Endometrial microvascular endothelial cells (primary cell): Measurements from ENCODE around the gene IGFN1. TPM values are rescaled to one million over a fixed set of nuclear protein-coding genes. Genes with fewer than 3 reads are reported as not detected.
"Not testable (repeated sequence)": the region's sequence is repeated elsewhere in the genome, so short reads cannot be mapped to it uniquely, and the experiment has no call there.

Experiments
- in situ Hi-C: cut with HindIII; loops from 2 replicates; pipeline ENCODE4 v1.10.0; 2017; ENCODE audit warnings: low sequenced_read_pairs, low pct_unique_long_range_greater_than_20kb; ENCODE audit errors: inconsistent ontology term
- total RNA-seq: library from RNA; depleted of rRNA; stranded (reverse); fragments of >200 nt; gene quantifications from one replicate; pipeline ENCODE4 v1.2.3, GENCODE V29; 2015; ENCODE audit errors: inconsistent ontology term

IGFN1 gene
- total RNA-seq, 1 donor from 2014 or later = not detected

DNA sequence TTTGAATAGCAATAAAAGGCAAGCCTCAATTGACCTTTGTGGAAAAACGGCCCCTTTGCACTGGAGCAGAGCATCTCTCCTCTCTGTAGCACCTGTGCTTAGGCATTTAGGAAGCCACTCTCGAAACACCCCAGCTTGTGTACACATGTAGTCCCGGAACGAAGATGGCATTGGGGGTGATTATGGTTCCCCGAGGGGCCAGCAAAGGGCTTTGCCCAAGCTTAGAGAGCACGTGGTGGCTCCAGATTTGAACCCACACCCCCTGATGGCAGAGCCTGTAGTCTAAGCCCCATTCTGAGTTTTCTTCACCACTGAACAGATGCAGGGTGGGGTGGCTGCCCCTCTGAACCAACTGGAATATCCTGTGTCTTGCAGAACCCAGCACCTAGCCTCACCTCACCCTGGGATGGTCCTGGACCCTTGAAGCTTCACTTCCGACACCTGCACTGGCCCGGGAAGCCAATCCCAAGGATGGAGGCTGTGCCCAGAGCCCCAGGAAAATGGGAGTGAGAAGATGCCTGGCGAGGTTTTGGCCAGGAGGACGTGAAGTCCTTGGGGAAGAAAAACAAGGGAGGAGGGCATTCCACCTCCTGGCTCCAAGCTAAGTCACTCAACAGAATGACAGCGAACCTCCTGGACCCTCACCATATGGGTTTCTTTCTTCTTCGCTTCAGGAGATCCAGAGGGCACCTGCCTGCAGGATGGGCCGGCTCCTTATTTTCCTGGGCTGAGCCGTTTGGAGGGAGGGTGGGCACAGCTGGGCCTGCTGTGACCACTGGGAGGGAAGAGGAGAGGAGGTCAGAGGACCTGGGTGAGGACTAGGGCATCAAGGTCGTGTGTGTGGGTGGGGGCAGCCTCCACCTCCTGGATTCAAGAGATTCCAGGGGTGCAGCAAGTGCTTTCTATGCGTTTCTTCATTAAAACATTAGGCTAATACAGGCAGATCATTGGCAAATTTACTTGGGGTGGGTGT, 37.7 kb downstream of the IGFN1 start:
- in situ Hi-C loops = no loop called here

DNA sequence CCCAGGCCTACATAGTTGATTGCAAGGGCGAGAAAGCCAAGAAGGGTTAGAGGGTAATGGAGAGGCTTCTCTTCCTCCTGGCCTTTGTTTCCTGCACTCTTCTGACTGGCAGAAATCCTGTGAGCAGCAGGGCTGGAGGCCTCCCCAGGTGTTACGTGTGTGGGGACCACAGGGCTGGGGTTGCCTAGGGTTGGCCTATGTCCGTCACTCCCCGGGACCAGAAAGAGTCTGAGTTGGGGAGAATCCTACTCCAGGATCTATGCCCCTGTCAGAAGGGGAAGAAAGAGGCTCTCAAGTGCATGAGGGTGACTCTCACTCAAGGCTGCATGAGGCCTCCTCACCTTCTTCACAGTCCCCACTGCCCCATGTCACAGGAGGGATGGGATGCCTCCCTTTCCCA, 38.5 kb downstream of the IGFN1 start:
- in situ Hi-C loops = no loop called here

DNA sequence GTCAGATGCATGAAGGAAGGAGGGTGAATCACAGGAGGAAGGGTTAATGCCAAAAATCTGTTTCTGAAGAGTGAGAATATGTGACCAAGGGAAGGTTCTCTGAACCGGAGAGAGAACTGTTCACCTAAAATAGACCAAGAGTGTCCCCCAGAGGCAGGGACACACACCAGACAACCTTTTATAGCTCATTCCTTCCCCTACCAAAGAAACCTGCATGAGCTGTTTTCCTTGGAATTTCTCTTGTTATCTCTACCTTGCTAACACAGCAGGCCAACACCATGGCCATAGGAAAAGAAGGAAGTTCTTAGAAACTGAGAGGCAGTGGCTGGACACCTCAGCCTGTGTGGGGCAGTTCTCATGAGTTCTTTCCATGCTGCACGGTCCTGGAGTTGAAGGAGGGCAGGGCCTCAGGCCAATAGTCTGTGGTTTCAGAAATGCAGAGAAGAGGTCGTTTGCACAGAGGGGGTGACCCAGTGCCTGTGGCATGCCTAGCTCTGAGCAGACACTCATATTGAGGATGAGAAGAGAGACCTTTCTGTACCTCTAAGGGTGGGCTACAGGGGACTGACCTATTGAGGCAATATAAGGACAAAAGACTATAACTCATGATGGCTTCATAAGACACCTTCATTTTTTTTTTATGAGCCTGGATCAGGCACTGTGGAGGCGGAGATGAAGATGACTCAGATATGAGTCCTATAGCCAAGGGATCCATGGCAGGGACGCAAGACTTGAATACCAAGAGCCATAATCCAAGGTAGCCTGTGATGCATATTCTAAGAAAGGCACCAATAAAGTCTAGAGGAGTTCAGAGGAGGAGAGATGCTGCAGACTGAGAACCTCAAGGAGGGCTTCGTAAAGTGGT, 39.4 kb downstream of the IGFN1 start:
- in situ Hi-C loops = no loop called here

DNA sequence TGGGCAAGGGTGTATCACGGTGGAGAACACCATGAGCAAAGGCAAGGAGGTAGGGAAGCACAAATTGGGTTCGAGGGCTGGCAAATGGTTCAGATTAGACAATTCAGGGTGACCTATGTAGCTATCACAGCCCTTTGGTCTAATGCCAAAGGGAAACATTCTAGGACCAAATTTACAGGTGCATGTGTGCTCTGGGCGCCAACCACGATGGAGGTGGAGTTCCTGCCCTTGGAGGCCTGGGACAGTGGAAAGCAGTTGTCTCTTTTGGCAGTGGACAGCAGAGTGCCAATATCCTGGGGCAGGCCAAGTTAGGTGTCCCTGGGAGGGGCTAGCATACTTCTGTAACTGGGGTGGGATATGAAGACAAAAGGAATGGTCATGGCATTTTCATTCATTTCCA, 40.1 kb downstream of the IGFN1 start:
- in situ Hi-C loops = no loop called here

DNA sequence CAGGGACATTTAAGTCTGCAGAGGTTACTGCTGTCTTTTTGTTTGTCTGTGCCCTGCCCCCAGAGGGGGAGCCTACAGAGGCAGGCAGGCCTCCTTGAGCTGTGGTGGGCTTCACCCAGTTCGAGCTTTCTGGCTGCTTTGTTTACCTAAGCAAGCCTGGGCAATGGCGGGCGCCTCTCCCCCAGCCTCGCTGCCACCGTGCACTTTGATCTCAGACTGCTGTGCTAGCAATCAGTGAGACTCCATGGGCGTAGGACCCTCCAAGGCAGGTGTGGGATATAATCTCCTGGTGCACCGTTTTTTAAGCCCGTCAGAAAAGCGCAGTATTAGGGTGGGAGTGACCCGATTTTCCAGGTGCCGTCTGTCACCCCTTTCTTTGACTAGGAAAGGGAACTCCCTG, 49.0 kb downstream of the IGFN1 start:
- in situ Hi-C loops = not testable (repeated sequence)

DNA sequence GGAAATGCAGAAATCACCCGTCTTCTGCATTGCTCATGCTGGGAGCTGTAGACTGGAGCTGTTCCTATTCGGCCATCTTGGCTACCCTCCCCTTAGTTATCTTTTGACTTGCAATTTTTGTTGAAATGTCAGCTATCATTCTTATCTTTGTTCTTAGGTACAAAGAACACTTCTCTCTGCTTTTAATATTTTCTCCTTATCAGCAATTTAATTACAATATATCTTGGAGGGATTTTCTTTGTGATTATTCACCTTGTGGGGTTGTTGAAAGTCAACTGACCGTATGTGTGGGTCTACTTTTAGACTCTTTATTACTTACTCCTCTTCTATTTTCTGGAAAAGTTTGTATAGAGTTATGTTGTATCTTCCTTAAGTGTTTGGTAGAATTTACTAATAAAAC, 49.5 kb downstream of the IGFN1 start:
- in situ Hi-C loops = no loop called here

DNA sequence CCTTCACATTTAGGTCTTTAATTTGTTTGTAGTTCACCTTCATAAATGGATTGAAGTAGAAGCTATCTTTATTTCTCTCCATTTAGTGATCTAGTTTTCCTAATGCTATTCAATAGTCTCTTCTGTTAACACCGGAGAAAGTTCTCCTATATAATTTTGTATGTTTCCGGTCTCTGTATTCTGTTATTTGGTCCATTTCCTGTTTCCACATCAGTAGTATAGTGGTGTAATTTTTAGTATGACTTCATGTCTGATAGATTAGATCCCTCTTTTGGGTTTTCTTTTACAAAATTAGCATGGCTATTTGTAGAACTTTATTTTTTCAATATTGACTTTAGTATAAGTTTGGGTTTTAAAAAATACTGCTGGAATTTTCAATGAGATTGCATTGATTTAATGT, 51.1 kb downstream of the IGFN1 start:
- in situ Hi-C loops = no loop called here

DNA sequence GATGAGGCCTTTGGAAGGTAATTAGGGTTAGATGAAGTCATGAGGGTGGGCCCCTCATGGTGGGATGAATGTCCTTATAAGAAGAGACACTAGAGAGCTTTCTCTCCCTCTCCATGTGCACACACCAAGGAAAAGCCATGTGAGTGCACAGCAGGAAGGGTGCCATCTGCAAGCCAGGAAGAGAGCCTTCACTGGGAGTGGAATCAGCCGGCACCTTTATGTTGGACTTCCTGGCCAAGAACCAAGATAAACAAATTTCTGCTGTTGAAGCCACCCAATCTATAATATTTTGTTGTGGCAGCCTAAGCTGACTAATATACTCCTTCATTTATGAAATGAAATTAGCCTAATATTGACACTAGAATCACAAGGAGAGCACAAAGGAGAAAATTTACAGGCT, 54.5 kb downstream of the IGFN1 start:
- in situ Hi-C loops = no loop called here

DNA sequence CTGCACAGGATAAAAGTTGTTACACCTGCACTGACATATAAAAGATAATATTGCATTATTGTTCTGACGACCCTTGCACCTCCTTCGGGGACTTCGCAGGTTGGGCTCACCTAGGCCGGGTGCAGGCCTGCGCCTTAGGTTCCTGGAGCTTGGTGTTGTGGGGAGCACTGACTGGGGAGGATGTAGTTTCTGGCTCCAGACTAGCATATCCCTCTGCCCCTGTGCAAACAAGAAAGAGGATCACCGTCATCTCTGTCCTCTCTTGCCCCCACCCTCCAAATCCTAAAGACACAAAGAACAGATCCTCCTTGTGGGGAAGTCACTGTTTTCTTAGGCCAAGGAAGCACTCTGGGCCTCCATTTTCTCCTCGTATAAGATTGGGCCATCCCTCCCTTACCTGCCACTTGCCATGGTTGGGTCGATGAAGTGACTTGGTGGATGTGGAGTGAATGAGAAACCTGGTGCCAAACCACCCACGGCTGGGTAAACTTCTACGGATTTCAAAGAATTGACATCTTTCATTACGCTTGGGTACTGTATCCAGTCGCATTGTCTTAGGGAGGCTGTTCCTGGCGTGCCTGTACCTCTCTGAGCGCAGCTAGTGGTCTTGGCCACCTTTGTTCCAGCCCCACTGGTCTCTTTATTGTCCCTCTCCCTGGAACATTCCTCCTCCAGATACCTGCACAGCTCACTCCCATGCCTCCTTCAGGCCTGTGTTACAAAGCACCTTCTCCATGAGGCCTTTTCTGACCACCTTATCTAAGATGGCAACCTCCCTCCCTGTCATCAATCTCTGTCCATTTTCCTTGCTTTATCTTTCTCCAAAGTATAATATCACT, 58.3 kb downstream of the IGFN1 start:
- in situ Hi-C loops = no loop called here

DNA sequence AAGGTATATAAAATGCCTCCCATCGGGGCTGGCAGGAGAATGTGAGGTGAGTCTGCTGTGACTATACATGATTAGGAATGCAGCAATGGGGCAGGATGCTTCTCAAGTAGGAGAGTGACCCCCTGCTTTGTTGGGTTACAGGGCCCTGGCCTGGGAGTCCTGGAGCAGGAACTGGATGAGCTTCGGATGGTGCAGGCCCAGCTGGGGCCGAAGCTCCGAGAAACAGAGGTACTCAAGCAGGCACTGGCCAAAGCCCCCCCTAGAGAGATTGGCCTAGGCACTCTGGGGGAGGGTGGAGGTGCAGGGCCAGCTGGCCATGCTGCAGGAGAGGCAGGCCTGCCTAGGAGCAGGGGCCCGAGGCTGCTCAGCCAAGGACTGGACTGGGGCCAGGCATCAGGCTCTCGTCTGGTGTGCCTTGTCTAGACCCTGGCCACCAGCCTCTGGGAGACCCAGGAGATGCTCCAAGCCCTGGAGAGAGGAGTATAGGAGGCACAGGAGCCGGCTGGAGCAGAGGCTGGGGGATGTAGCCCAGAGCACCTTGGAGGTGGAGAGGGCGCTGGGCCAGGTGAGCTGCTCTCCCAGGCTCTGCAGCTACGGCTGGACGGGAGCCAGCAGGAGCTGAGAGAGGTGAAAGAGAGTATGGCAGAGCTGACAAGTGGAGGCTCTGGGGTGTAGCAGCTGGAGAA, 59.8 kb downstream of the IGFN1 start:
- in situ Hi-C loops = no loop called here

DNA sequence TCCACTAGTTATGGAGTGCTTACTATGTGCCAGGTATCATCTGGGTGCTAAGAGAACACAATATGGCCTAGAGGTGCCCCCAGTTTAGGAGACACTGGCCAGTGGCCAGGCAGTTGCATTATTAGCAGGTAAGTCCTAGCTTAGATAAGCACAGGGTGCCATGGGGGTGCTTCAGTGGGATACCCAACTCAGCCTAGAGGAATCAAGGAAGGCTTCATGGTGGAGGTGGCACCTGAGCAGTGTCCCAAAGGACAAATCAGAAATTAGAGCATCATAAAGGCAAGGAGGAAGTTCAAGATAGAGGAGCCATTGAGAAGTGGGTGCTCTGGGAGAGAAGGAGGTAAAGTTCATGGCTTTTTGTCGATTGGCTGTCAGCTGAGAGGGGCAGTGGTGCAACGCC, 60.8 kb downstream of the IGFN1 start:
- in situ Hi-C loops = no loop called here

DNA sequence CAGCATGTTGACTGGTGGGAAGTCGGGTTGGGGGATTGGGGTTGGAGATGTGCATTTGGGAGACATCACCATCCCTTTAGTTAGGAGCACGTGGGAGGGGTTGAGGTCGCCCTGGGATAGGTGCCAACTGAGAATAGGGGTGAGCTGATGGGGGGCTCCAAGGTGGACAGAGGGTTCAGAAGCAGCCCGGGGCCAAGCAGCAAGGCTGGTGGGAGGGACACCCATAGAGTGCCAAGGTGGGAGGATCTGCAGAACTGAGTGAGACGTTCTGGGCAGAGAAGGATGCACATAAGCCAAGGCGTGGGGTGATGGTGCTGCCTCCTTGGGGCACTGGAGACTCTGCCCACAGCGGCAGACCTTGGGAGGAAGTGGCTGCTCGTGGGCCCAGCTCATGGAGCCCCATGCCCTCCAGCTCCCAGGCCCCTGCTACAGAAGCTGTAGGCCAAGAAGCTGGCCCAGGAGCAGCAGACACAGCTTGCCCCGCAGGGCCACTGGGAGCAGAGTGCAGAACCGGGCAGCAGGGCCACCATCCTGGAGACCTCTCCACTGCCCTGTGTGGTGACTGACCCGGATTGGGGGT, 61.3 kb downstream of the IGFN1 start:
- in situ Hi-C loops = no loop called here

DNA sequence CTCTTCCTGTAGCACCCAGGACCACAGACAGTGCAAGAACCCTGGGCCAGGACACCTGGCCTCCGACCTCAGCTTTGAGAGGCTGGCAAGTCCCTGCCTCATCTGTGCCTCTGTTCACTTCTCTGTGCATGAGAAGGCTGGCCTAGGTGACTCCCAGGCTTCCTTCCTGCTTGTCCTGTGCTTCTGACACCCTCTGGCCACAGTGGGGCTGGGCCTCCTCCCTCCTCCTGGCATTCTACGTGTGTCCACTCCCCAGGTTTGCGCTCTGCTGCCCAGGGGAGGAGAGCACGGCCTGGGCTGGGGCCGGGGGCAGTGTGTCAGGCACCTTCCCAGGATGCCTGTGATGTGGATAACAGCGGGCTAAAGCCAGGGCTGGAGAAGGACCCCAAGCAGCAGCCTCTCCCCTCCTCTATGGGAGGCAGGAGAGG, 62.3 kb downstream of the IGFN1 start:
- in situ Hi-C loops = no loop called here

DNA sequence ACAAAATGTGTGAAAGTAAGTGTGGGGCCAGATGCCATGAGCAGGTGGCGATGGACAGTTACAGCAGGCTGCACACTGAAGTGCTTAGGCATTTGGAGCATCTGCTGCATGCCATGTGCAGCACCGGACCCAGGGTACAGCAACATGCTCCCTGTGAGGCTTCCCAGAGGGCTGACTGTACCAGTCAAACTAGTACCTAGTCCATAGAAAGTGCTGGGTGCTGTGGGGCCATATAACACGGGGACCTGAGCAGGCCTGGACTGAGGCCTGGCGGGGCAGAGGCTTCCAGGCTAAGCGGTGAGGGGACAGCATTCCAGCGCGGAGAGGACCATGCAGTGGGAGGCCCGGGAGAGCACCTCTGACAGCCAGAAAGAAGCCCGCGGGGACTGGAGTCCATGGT, 62.8 kb downstream of the IGFN1 start:
- in situ Hi-C loops = no loop called here

DNA sequence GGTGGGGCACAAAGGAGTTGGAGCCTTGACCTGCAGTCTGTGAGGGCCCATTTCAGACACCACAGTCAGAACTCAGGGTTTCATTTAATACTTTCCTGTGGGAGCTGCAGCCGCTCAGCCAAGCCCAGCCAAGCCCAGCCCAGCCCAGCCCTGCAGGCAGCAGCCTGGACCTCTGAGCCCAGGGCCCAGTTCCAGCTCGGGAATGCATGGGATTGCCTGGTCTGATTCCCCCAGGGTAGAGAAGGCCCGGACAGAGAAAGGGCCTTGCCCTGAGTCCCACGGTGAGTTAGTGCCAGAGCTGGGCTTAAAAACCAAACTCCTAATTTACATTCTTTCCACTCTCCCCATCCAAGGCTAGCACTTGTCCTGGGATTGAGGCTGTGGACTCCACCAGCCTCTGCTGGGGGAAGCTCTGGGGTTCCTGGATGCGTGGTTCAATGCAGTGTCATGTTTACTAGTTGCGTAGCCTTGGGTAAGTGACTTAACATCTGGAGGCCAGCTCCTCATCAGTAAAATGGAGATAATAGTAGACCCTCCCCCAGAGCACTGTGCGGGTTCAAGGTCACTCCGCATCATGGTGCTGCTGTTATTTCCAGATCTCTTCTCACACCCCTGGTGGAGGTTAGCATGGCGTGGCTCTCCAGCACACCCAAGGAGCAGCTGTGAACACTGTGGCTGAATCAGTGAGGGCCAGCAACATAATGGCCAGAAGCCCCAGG, 63.4 kb downstream of the IGFN1 start:
- in situ Hi-C loops = no loop called here

DNA sequence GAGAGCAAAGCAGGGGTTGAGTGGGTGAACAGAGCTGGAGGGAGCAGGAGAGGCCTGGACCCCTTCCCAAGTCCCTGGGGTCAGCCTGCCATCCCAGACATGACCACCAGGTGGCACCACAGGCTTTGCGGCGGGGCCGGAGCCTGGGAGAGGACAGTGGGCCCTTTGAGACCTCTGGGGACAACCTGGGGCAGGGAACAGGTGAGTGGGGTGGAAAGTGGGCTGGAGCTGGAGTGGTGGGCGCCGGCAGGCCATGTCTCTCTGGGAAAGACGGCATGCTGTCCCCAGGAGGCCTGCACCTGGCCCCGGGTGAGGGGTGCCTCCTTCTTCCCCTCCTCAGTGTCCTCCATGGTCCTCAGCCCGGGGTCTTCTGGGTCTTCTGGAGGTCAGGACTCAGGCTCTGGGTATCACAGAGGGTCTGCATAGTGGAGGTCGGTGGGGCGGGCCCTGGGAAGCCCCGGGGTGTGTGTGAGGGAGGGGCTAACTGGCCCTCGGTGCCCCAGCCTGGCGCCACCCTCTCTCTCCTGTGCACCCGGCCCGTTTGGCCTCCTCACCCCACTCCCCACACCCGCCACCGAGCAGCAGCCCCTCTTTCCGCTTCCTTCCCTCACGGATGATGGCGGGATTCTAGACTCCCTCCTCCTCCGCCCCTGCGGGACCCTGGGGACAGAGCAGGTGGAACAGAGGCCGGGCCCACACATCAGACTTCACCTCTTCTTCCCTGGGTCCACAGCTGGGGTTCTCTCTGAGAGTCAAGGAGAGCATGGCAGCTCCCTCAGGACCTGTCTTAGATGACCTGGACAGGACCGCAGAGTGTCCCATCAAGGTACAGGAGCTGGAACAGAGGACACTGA, 64.2 kb downstream of the IGFN1 start:
- in situ Hi-C loops = no loop called here
